ENCODE results near the gene DHX58.

- TF ChIP-seq CTCF (IDR thresholded peaks at IDR 0.05; ENCODE audit: low read depth, low read length) (no peak), EZH2phosphoT487 (IDR thresholded peaks at IDR 0.05; ENCODE audit: low read depth) (no peak)
These were observed 13.1 kb upstream of the DHX58 start for GRCh38 chr17:42125565-42125964.
